Chondrocyte (in vitro differentiated cells): ENCODE data around the gene TANC2. TPM values are rescaled to one million over a fixed set of nuclear protein-coding genes. Genes with fewer than 3 reads are reported as not detected.

Experiments
- DNase-seq: peaks from one replicate; pipeline ENCODE4 v3.0.0; 2021; ENCODE audit warnings: mixed read lengths, low spot score
- H3K27ac Mint-ChIP-seq: one replicate; pipeline ENCODE4 v1.8.0; 2021; ENCODE audit warnings: mild to moderate bottlenecking, moderate library complexity, mixed read lengths; ENCODE audit not compliant: unreplicated experiment
- H3K27me3 Mint-ChIP-seq: 2 replicates; pipeline ENCODE4 v1.8.0; 2021; ENCODE audit warnings: low read depth, mixed read lengths
- H3K36me3 Mint-ChIP-seq: 2 replicates; pipeline ENCODE4 v1.8.0; 2021; ENCODE audit warnings: low read depth, mixed read lengths
- H3K4me1 Mint-ChIP-seq: 2 replicates; pipeline ENCODE4 v1.8.0; 2021; ENCODE audit warnings: low read depth, mild to moderate bottlenecking, mixed read lengths
- H3K4me3 Mint-ChIP-seq: one replicate; pipeline ENCODE4 v1.8.0; 2021; ENCODE audit warnings: mild to moderate bottlenecking, moderate library complexity, mixed read lengths; ENCODE audit not compliant: unreplicated experiment
- H3K9me3 Mint-ChIP-seq: 2 replicates; pipeline ENCODE4 v1.8.0; 2021; ENCODE audit warnings: low read depth, mixed read lengths
- total RNA-seq: library from RNA; stranded (reverse); gene quantifications from 3 replicates; pipeline ENCODE4 v1.2.1, GENCODE V29; 2021
- TF ChIP-seq, protein P1 (sequence below): fragments of 200-600 bp; sonication (generic); IDR thresholded peaks from 2 replicates; pipeline ENCODE4 v1.5.0; 2021; ENCODE audit warnings: antibody characterized with exemption, mild to moderate bottlenecking, moderate library complexity

Gene TANC2
- total RNA-seq, 1 donor from 2014 or later, result 55.7 TPM

DNA sequence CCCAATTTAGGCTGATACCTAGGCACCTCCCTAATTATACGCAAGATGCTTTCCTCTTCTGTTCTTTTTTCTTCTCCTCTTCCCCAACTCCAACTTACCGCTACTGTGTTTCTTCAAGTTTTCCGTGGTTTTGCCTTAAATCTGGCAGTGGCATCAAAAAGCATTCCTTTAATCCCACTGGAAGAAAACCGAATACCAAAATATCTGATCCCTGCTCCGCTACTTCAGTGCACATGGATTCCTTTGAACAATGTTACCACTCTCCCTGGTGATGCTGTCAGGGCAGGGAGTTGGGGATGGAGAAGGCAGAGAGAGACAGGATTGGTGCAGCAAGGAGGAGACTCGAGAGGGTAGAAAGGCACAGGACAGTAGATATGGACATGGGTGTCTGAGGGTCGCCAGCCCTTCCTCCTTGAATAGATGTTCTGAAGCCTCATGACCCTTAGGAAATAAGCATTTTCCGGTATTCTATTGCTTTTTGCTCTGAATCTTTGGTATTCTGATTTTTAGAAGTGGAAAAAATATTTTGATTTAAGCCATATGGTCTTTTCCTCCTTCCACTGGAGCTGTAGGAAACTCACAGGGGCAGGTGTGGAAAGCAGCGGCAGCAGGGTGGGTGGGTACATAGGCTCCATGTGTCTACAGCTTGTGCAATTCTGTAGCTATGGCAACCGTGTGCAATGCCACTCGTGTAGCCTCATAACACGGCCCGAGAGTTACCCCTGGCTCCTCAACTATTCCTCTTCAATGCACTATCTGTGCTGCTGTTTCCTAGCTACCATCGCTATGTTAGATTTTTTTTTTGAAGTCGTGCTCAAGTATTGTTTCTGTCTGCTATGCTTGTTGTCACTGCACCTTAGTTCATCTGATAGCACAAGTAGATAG, 32.3 kb upstream of the TANC2 start:
- H3K9me3 Mint-ChIP-seq, result peaks cover 4% of the 10 kb centered on the region

GRCh38 chr17:62935098-62935497, 30.9 kb upstream of the TANC2 start:
- Mint-ChIP-seq H3K27ac (no peak overlapping the region), H3K4me1 (no peaks in the 10 kb centered on the region), H3K36me3 (peaks cover 2% of the 10 kb centered on the region), H3K4me3 (no peak overlapping the region), H3K27me3 (peaks cover 2% of the 10 kb centered on the region), H3K9me3 (peaks cover 11% of the 10 kb centered on the region)
- no peak for DNase-seq
- TF ChIP-seq, protein P1, sequence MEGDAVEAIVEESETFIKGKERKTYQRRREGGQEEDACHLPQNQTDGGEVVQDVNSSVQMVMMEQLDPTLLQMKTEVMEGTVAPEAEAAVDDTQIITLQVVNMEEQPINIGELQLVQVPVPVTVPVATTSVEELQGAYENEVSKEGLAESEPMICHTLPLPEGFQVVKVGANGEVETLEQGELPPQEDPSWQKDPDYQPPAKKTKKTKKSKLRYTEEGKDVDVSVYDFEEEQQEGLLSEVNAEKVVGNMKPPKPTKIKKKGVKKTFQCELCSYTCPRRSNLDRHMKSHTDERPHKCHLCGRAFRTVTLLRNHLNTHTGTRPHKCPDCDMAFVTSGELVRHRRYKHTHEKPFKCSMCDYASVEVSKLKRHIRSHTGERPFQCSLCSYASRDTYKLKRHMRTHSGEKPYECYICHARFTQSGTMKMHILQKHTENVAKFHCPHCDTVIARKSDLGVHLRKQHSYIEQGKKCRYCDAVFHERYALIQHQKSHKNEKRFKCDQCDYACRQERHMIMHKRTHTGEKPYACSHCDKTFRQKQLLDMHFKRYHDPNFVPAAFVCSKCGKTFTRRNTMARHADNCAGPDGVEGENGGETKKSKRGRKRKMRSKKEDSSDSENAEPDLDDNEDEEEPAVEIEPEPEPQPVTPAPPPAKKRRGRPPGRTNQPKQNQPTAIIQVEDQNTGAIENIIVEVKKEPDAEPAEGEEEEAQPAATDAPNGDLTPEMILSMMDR, result no peak

More for the DNA sequence above, 32.3 kb upstream of the TANC2 start:
- TF ChIP-seq, protein P1, result no peak
- no peak overlapping the region for H3K27ac Mint-ChIP-seq
- H3K36me3 Mint-ChIP-seq, result no peaks in the 10 kb centered on the region
- peaks cover 2% of the 10 kb centered on the region for H3K27me3 Mint-ChIP-seq
- no peaks in the 10 kb centered on the region for H3K4me1 Mint-ChIP-seq
- no peak for DNase-seq
- H3K4me3 Mint-ChIP-seq, result no peak overlapping the region

GRCh38 chr17:62935523-62935922, 30.5 kb upstream of the TANC2 start:
- Mint-ChIP-seq H3K9me3 (peaks cover 11% of the 10 kb centered on the region), H3K36me3 (peaks cover 2% of the 10 kb centered on the region), H3K4me1 (no peaks in the 10 kb centered on the region), H3K4me3 (no peak overlapping the region), H3K27me3 (peaks cover under 1% of the 10 kb centered on the region), H3K27ac (no peak overlapping the region)
- TF ChIP-seq, protein P1, result no peak
- DNase-seq, result no peak

- TF ChIP-seq, protein P1, result no peak
- H3K36me3 Mint-ChIP-seq, result peaks cover 8% of the 10 kb centered on the region
- H3K27ac Mint-ChIP-seq, result no peak overlapping the region
- peaks cover 2% of the 10 kb centered on the region for H3K4me1 Mint-ChIP-seq
- H3K4me3 Mint-ChIP-seq, result no peak overlapping the region
- no peak for DNase-seq
- no peaks in the 10 kb centered on the region for H3K27me3 Mint-ChIP-seq
- peaks cover 23% of the 10 kb centered on the region for H3K9me3 Mint-ChIP-seq
These were observed 28.4 kb upstream of the TANC2 start for GRCh38 chr17:62937606-62938005.

- H3K27me3 Mint-ChIP-seq, result no peaks in the 10 kb centered on the region
- TF ChIP-seq, protein P1, result no peak
- H3K27ac Mint-ChIP-seq, result no peak overlapping the region
- peaks cover 8% of the 10 kb centered on the region for H3K36me3 Mint-ChIP-seq
- peaks cover 23% of the 10 kb centered on the region for H3K9me3 Mint-ChIP-seq
- H3K4me1 Mint-ChIP-seq, result peaks cover 5% of the 10 kb centered on the region
- no peak for DNase-seq
- H3K4me3 Mint-ChIP-seq, result no peak overlapping the region
These were observed 24.6 kb upstream of the TANC2 start for GRCh38 chr17:62941358-62941991.
